ENCODE measurements around the gene C11orf52.

DNA sequence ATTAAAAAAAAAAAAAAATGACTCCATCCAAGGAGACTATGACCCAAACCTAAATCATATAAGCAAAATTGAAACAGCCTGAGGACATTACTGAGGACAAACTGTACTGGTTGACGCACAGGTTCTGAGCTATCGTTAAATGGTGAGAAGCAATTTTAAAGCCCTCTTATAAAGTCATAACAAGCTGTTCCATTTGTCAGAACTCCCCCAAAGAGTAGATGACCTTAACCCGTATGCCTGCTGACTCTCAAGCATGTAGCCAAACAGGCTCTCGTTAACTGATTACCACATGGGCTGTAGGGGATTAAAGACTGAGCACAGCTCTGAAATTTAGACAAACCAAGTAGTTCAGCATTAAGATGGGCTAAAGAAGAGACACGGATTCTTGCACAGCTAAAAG is 9.3 kb upstream of the C11orf52 start:
- TF ChIP-seq EZH2 (optimal IDR thresholded peaks at IDR 0.05; ENCODE audit: low read depth, low read length) (no peak), EZH2phosphoT487 (IDR thresholded peaks at IDR 0.05; ENCODE audit: low read length) (no peak)
- TF ChIP-seq, protein P1, sequence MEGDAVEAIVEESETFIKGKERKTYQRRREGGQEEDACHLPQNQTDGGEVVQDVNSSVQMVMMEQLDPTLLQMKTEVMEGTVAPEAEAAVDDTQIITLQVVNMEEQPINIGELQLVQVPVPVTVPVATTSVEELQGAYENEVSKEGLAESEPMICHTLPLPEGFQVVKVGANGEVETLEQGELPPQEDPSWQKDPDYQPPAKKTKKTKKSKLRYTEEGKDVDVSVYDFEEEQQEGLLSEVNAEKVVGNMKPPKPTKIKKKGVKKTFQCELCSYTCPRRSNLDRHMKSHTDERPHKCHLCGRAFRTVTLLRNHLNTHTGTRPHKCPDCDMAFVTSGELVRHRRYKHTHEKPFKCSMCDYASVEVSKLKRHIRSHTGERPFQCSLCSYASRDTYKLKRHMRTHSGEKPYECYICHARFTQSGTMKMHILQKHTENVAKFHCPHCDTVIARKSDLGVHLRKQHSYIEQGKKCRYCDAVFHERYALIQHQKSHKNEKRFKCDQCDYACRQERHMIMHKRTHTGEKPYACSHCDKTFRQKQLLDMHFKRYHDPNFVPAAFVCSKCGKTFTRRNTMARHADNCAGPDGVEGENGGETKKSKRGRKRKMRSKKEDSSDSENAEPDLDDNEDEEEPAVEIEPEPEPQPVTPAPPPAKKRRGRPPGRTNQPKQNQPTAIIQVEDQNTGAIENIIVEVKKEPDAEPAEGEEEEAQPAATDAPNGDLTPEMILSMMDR (IDR thresholded peaks at IDR 0.05; ENCODE audit: low read length), result no peak

Data from MM.1S (cell line).